CD4-positive, alpha-beta T cell treated with Interleukin-10 for 1 hour (primary cell): ENCODE results near the gene CXXC4.

Source experiments
- DNase-seq: peaks from one replicate; pipeline ENCODE4 v3.0.0-alpha.2; 2020

CXXC4 gene

GRCh38 chr4:104486716-104487504 is 7.8 kb downstream of the CXXC4 start:
- DNase-seq, result no peak

- DNase-seq, result no peak
These were observed 19.0 kb downstream of the CXXC4 start for GRCh38 chr4:104475652-104476051.

GRCh38 chr4:104472766-104473165 is 21.9 kb downstream of the CXXC4 start:
- DNase-seq, result no peak

- no peak for DNase-seq
These were observed 23.9 kb downstream of the CXXC4 start for GRCh38 chr4:104470770-104471169.

- DNase-seq, result no peak
These were observed 24.9 kb downstream of the CXXC4 start for GRCh38 chr4:104469794-104470193.

- DNase-seq, result no peak
These were observed 29.1 kb downstream of the CXXC4 start for GRCh38 chr4:104465619-104466018.

GRCh38 chr4:104465201-104465600 is 29.5 kb downstream of the CXXC4 start:
- no peak for DNase-seq

GRCh38 chr4:104462641-104463040 is 32.1 kb downstream of the CXXC4 start:
- DNase-seq, result no peak

- no peak for DNase-seq
These were observed 37.2 kb downstream of the CXXC4 start for GRCh38 chr4:104457308-104457981.

GRCh38 chr4:104451573-104451972 is 43.1 kb downstream of the CXXC4 start:
- no peak for DNase-seq

- DNase-seq, result no peak
These were observed 45.2 kb downstream of the CXXC4 start for GRCh38 chr4:104449537-104449936.

GRCh38 chr4:104447294-104447693 is 47.4 kb downstream of the CXXC4 start:
- no peak for DNase-seq

GRCh38 chr4:104446431-104447278 is 48.0 kb downstream of the CXXC4 start:
- DNase-seq, result no peak

- DNase-seq, result no peak
These were observed 50.0 kb downstream of the CXXC4 start for GRCh38 chr4:104444685-104445084.

GRCh38 chr4:104436542-104436941 is 58.2 kb downstream of the CXXC4 start:
- no peak for DNase-seq

- DNase-seq, result no peak
These were observed 65.4 kb downstream of the CXXC4 start for GRCh38 chr4:104429150-104429741.

- no peak for DNase-seq
These were observed 68.7 kb downstream of the CXXC4 start for GRCh38 chr4:104425948-104426347.

GRCh38 chr4:104424989-104425388 is 69.7 kb downstream of the CXXC4 start:
- no peak for DNase-seq

- no peak for DNase-seq
These were observed 70.2 kb downstream of the CXXC4 start for GRCh38 chr4:104424475-104424941.

- DNase-seq, result no peak
These were observed 73.1 kb downstream of the CXXC4 start for GRCh38 chr4:104421566-104421965.

- no peak for DNase-seq
These were observed 73.9 kb downstream of the CXXC4 start for GRCh38 chr4:104420766-104421165.
